Measurements from ENCODE around the gene ARL15.

ARL15 gene

DNA sequence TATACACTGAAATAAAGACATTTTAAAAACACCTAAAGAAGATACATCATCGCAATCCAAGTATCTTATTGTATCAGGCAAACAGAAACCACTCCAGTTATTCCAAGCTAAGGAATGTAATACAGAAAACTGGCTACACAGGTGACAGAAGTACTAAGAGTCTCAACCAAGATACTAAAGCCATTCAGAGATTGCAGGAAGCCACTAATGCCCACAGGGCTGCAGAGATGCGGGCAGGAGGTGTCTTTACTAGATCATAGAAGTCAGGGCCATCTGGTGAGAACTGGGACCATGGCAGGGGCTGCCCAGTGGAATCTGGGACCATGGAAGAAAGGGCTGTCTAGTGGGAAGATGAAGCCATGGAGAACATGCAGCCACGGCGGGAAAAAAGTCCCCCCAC is 384.3 kb downstream of the ARL15 start:
- no peak for DNase-seq

DNA sequence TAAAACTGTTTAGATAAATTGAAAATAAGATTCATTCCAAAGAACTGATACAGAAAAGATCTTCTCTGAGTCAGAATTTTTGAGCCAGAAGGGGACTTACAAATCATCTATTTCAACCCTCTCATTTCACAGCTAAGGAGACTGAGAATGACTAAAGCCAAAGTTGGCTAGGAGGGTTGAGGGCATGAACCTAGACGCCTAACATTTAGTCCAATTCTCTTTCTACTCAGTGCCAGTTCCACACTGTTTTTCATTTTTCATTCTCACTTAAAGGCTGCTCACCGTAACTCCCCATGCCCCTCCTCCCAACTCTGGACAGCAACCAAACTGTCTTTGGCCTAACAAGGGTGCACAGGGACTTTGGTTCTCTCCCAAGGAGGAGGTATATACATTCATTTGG is 386.0 kb downstream of the ARL15 start:
- DNase-seq = no peak

DNA sequence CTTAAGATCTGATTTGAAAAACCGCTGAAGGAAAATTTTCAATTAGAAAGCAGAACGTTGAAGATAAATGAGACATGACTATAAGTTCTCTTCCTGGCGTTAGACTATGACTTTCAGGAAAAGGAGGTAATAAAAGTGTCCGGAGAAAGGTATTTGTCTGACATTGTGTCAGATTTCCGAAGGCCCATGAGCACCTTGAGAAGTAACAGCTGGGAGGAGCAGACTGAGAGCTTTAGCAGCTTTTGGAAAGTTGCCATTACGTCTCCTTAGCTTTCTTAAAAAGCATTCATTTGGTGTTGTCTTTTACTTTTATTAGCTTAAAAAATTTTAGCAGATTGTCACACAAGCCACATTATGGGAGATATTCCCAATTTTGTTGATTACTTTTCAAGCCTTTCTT is 386.4 kb downstream of the ARL15 start:
- DNase-seq = no peak

DNA sequence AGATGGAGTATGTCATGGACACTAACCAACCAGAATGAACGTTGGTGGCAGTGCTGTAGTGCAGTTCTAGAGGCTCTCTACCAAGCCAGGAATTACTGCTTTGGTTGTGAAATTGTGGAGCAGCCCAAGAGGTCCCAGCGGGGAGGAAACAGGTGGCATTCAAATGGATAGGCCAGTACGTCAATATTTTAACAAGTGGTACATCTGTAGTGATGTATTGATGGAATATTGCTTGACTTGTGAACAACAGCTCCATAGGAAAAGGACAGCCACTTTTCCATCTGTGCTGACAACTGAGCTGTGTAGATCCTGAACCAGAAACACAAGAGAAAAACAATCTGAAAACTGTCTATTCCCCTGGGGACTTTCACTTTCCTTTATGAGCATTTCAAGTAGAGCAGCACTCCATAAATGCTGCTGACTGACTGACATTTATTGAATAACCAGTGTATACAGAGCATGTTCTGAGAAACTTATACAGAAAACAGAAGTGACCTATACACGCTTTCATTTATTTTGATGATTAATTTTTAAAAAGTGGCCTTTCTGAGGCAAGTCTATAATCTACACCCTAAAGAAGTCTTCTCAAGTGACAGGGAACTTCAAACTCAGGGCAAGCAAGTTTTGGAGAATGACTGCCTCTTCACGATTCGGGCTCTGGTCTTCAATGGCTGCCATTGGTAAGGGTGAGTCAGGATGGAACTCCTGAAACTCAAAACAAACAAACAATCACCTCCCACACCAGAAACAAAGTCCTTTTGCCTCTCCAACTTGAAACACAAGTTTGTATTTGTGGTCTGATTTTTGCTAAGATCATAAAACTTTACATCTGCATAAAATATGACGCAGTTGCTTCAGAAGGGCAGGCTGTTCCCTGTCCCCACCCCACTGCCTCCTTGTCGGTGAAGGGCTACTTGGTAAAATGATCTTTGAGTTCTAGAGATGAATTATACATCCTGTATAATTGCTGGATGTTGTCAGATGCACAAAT is 387.6 kb downstream of the ARL15 start:
- no peak for DNase-seq

DNA sequence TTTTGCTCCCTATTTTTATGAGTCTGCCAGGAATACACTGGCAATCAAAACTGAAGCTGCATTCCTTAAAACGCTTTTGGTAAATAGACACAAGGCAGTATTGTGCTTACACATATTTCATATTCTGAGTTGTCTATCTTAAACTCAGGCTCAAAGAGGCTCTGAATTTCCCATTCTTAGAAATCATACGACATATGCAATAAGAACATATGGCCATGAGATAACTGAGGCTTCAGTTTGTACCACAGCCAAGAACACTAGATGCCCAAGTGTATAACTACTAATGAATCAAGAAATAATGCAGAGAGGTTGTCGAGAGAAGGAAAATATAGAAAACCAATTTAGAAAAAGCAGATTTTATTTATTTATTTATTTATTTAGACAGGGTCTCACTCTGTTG is 392.5 kb downstream of the ARL15 start:
- no peak for DNase-seq

DNA sequence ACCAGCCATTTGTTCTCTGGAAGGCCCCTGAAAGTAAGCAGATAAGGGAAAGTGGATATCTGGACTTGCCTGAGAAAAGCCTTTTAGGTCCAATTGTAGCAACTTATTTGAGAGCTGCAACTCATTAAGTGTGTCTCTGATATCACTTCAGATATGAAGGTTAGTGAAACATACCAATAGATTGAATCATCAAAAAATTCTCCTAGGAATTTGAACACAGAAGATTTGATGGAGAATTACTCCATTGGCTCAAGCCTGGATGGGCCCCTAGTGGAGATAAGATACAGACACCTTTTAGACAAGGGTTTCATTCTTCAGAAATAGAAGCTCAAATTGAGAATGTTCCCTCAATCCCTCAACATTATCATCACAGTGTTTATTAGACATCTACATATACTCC is 393.3 kb downstream of the ARL15 start:
- DNase-seq = no peak

DNA sequence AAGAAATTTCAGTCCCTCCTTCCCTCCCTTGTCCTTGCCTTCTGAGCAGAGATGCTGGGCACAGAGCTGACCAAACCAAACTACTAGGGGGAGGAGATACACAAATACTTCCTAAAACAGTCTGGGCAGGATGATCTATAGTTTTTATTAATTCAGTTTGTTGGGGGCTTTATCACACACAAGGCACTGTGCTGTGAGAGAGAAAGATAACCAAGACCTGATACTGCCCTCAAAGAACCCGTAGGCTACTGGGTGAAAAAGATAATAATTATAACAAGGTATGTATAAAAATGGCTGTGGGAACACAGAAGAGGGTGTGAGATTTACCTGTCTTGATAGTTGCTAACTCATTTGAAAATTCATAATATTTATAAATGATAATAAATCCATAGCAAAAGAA is 395.3 kb downstream of the ARL15 start:
- DNase-seq = no peak

DNA sequence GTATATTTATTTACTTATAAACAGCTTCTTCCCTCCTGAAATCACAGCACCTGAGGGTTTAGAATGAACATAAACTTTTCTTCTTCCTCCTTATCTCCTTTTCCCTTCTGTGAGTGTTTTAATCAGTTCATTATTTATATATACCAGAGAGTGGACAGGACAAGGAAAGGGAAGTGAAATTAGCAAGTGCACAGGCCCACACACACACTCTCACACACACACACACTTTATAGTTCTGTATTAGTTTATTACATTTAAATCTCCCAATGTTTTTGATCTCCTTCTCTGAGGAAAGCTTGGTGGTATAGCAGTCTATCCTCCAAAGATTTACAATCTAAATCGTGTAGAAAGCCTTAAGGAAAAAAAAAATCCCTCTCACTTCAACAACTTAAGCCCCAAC is 396.4 kb downstream of the ARL15 start:
- no peak for DNase-seq

DNA sequence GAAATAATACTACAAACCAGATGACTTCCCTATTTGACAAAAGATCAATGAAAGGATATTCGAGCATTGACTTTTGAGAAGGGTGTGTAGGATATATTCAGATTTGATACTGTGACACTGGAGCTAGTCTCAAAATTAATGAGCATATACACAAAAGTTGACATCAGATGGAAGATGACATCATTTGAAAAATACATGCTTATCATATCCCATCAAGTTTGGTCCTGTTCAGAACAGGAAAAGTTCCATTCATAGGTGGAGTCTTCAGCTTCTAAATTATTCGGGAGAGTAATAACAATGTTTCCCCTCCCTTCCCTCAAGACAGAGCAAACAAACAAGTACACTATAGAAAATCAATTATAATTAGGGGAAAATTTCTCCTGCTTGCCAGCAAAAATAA is 401.6 kb downstream of the ARL15 start:
- DNase-seq = no peak

DNA sequence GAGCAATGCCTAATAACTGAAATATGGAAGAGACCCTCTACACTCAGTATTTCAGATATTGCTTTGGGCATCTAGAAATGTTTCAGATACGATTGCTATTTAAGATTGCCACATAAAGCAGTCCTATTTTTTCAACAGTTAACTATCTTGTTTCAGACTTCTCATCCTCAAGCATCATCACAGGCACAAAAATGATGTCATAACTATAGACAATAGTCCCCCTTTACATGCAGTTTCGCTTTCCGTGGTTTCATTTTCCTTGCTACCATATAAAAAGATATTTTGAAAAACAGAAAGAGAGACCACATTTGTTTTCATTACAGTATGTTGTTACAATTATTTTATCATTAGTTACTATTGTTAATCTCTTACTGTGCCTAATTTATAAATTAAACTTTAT is 402.5 kb downstream of the ARL15 start:
- DNase-seq = no peak

DNA sequence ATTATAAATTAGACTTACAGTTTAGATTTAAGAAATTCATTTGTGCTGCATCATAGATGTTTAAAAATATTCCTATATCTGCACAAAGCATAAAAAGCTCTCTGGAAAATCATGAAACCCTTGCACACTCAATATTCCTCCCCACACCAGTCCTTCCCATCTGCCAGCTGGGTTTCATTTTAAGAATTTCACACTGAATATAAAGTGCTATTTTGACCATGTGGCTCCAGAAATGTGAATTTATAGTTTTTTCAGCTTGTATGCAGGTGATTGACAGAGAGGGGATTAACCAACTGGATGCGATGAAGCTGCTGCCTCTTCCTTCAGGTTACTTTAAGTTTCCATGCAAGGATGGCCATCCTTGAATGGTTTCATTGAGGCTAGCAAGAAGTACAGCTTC is 403.6 kb downstream of the ARL15 start:
- no peak for DNase-seq

DNA sequence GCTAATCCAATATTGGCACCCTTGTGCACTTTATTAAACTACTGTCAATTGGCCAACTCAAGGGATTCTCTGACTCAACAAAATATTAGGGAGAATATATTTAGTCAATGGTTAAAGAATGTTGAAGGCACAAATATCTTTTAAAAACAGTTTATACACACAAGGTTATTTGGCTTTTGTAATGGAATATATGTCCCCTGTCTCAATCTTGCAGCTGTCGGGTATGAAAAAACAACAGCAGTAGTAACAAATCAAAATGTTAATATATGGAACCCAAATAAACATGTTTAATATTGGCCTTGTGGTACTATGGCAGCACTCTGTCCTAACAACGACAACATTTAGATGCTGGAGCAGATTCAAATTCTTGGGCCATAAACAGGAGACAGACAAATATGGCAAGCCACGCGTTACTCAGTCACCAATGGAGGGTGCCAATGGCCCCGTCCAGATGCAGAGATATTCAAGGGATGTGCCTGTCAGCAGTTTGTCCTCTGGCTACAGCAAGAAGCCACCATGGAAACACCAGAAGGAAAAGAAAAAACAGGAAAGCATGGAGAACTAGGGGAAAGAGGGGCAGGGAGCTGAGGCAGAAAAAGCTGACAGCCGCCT is 408.0 kb downstream of the ARL15 start:
- no peak for DNase-seq

DNA sequence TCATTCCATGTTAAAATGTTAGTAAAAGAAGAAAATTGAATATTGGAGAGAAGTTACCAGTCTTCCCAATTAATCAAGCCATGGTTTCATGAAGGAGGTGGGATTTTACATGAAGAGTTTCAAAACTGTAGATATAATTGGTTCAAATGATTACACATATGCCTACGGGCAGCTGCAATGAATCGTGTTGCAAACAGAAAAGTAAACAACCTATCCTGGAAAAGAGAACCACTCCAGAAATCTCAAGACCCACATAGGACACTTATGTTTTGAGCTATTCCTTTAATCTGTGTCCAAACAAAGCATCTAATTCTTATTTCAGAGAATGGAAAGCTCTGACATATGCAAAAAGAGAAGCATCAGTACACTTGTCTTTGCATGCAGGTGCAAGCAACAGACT is 409.7 kb downstream of the ARL15 start:
- DNase-seq = no peak

DNA sequence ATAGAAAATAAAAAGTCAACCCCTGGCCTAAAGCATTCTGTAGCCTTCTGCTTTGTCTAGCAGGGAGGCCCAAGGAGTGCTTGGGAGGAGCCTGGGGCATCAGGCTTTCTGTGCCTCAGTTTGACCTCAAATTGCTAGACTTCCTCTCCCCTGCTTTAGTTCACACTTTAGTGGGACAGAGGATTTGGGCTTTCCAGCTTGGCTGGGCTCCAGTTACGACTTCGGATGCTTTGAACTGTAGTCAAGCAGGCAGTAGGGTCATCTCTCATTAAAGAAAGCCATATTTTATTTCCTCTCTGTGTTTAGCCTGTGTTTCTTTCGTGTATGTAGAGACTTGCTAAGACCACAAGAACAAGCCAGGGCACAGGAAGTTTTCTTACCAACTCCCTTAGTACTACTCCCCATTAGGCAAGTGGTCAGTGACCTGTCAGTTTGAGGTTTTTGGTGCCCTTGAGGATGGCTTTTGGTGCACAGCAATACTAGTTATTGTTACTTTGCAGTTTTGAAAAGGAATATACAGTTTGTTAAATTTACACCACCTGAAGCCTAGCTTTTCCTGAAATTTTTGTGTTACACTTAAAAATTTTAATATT is 415.2 kb downstream of the ARL15 start:
- DNase-seq = no peak

DNA sequence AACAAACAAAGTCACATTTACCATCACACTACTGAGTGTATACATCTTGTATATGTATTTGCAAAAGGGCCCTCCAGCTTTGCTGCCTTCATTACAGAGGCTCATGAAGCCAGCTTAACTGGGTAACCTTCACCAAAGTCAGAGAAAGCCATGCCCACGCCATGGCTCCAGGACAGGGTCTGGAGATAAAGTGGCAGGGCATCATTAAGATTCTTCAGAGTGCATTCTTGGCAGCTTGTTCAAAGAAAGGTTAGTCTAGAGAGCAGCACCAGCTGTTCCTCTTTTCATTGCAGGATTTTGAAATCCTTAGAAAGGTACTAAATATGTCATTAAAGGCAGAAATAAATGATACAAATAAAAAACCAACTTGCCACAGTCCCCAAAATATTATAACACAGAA is 416.7 kb downstream of the ARL15 start:
- no peak for DNase-seq

DNA sequence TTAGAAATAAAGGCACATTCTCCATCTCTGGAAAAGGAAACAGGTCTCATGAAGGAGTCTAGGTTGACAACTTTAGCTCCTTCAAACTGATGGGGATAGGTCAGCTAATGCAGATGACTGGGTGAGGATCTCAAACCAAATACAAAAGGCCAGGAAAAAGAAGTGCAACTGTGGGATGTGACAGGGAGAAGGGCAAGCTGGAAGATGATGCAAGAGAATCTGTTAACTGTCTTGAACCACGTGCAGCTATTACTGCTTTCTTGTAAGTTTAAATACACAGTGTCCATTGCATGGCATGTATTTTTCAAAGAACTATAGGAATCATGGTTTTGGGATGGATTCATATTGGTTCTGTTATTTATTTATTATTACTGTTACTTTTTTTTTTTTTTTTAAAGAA is 418.1 kb downstream of the ARL15 start:
- no peak for DNase-seq

DNA sequence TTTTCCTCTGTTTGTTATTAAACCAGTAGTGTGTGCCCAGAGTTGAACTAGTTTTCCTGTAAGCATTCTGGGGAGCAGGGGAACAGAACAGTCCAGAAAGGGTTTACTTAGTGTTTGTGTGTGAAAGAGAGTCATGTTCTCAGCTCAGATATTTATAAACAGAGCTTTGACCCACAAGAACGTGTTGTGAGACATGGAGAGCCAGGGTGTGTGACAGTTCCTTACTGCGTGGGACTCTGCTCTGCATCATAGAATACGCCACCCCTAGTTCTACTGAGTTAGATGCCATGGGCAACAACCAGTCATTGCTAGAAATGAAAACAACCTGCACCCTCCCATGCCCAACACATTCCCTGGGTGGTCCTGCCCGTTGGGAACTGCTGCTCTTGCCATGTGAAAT is 419.2 kb downstream of the ARL15 start:
- DNase-seq = no peak

DNA sequence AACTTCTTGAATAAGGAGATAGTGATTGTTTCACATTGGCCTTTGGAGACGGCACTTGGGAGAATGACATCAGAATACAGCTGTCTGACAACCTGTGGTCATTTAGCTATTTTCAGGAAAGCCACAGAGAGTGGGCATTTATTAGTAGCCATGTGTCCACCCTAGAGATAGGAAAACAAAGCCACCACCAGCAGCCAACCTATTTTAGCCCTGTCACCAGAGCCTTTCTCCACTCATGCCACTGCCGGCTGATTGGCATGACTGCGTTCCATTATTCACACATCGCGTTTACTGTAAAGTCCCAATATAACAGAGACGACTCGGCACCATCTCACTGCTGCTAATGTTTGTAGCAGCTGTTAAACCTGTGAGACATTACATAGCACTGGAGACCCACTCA is 419.9 kb downstream of the ARL15 start:
- no peak for DNase-seq

DNA sequence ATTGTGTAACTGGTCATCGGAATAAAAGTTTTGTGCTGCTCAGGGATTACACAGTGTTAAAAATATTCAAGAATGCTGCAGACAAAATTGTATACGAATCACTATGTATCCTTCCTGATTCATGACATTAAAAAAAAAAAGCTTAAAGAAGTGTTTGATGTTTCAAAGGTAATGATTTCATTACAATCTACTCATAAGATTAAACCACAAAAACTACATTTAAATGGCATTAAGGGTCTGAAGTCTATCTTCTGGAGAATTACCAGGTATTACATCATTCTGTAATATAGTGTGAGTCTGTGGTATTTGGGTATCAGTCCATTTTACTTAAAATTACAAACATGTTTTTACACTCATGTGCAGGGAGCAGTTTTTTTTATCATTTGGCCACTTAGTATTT is 425.5 kb downstream of the ARL15 start:
- no peak for DNase-seq

DNA sequence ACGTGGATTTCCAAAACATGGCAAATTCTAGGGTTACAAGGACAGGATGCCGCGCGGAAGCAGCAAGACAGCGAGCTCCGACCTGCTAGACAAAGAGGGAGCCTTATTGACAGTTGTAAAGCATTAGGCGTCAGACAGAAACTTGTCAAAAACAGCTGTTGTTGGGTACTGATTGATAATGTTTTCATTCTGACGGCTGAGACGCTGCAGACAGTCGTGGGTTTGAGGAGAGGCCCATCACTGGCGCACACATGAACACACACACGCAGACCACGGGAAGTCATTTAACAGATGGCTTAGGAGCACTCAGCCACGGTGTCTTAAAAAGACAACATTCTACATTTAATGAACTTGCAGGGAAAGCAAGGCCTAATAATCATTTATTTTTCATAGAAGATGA is 426.0 kb downstream of the ARL15 start:
- no peak for DNase-seq

DNA sequence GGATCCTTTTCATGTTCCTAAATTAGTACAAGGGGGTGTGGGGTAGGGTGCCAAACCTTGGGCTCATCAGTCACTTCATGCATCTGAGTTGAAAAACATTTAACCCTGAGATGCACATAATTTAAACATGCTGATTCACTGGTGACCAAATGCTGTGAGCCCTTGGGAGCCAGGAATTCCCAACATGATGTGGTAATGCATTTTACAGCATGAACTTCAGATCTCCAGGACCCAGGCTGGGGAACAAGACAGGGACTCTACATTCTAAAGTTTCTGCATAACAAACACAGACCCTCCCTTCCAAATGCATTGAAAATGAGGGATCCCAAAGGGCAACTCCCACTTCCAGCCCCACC is 427.7 kb downstream of the ARL15 start:
- no peak for DNase-seq

DNA sequence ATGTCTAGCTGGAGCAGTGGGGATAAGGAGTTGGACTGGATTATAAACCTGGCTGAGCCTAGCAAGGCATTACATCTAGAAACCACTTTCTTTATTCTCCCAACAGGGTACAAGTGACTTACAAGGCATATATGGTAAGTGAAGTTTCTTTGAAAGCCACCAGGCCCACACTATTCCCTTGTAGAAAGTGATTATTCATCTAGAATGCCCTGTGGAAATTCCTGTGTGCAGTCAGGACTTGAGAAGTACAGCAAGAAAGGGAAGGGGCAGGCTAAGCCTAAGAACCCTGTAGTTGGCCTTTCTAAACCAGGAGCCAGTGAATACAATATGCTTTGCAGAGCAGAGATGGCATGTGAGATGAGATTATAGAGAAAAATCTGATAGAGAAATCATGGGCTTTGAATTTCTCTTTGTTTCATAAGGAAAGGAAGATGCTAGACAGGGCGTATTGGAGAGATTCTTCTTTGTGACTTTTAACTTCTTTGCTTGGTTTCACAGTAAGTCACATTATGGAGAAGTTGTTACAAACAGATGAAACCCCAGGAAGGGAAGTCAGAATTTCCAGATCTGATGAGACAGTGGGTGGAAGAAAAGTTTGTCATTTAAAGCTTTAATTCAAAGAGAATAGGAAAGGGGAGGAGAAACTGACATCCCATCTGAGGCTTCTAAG is 428.2 kb downstream of the ARL15 start:
- no peak for DNase-seq

DNA sequence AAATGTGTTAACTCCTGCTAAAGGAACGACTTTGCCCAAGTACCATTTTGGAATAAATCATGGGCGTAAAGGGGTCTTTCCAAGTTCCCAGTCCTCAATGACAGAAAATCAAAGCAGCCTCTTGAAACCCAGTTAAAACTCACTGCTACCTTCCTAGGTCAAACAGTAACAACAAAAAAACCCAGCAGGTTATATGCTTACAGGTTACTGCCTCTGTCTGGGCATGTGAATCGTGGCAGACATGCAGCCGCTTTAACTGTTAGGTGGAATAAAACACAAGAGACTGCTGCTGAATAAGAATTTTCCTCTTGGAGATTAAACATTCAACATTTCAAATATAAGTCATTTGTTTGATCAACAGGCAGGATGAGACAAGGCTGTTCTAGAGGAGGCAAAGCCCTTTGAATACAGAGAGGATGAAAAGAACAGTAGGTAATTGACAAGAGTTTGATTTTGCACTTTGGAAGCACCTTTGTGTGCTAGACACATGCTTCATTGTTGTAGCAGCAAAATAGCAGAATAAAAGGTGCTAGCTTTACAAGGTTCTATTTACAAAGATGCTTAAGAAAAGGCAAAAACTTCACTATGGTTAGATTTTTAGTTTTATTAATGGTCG is 430.6 kb downstream of the ARL15 start:
- DNase-seq = no peak
